NCI-H1436 treated with DMSO at 0.1 percent for 48 hours (cell line): ENCODE results near the gene NCDN.
"Not testable (repeated sequence)": the region's sequence is repeated elsewhere in the genome, so short reads cannot be mapped to it uniquely, and the experiment has no call there.

Experiments used
- DNase-seq: peaks from one replicate; lab custom pipeline; 2025; lab: John Stamatoyannopoulos, UW

NCDN gene

DNA sequence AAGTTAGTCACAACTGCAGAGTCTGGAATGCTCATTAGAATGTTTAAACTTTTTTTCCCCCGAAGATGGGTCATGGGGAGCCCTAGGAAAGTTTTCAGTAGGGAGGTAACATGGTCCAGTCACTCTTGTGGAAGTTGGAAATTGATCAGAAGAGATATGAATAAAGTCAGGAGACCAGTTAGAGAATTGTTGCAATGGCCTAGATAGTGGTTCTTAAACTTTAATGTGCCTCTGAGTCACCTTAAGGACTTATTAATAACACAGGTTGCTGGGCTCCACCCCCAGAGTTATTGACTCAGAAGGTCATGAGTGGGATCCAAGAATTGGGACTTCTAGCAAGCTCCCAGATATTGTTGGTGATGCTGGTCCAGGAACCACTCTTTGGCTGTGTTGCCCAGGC, 12.3 kb downstream of the NCDN start:
- DNase-seq, result no peak

DNA sequence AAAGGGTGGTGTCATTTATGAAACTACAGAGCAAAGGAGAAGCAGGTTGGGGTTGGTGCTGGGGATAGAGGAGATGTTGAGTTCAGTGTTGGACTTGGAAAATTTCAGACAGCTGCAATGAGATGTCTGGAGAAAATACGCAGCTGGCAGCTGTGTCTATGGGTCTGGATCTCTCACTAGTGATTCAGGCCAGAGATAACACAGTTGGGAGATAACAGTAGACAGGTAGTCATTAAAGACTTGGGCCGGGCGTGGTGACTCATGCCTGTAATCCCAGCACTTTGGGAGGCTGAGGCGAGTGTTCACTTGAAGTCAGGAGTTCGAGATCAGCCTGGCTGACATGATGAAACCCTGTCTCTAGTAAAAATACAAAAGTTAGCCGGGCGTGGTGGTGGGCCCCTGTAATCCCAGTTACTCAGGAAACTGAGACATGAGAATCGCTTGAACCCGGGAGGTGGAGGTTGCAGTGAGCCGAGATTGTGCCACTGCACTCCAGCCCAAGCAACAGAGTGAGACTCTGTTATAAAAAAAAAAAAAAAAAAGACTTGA, 13.1 kb downstream of the NCDN start:
- DNase-seq, result no peak

DNA sequence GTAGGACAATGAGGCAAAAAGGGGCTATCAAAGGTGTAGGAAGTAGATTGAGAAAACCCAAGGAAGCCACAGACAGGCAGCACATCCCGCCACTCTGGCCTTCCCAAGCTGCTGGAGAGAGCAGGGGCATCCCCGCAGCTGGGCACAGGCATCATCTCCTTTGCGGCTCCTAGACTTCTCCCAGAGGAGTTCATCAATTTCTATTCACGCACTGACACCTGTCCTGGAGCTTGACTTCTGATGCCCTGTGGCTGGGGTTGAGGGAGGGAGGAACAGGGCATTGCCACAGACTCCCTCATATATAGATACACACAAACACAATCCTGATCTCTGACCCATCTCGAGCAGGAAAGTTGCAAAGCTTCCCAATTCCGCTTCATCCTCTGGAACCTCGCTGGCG, 13.7 kb downstream of the NCDN start:
- DNase-seq, result no peak

DNA sequence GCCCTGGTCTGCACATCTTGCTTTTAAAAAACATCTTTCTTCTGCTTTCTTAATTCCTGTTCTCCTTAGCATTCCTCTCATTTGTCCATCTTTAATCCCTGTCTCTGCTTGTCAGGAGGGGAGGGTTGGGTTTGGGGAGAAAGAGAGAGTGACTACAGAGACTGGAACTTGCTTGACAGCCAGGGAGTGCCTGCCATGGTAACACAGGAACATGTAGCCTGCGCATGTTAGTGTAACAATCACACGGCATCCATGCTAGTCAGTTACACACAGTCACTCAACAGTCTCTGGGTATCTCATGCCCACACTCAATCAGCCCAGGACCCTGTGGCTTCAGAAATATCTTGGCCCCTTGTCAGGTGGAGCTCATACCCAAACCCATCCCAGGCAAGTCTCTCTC, 14.7 kb downstream of the NCDN start:
- no peak for DNase-seq

DNA sequence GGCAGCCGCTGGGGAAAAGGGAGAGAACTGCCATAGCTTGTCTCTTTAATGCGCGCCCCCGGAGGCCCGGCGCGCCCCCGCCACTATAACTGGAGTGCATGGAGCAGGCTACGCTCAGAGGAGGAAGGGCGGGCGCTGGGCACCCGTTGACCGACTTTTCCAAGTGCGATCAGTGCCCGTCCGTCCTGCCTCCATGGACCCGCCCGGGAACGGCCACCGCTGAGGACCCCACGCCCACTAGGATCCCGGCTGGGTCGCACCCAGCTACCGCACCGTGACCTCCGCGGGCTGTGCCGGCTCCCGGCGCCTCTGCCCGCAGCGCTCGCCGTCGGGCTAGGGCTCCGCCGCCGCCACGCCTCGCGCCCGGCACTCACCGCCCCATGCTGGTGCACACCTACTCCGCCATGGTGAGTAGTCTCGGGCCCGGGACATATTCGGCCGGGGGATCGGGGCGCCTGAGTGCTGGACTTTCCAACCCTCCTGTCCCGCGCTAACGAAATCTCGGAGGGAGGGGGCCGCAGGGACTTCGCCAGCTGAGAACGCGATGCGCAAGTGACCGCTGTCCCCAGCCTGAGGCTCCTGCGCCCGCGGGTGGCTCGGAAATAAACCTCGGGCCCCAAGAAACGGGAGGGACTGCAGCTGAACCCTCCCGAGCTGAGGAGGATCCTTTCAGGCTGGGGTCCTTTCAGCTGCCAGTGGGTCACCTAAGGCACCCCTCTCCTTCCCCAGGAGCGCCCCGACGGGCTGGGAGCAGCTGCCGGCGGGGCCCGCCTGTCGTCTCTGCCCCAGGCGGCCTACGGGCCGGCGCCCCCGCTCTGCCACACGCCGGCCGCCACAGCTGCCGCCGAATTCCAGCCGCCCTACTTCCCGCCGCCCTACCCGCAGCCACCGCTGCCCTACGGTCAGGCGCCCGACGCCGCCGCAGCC, 15.9 kb downstream of the NCDN start, which contains the start of gene TFAP2E:
TFAP2E (plus strand) TSS at position 117 of the 927 bp plus-strand sequence; CDS start at position 381, 264 bp downstream.
- no peak for DNase-seq

DNA sequence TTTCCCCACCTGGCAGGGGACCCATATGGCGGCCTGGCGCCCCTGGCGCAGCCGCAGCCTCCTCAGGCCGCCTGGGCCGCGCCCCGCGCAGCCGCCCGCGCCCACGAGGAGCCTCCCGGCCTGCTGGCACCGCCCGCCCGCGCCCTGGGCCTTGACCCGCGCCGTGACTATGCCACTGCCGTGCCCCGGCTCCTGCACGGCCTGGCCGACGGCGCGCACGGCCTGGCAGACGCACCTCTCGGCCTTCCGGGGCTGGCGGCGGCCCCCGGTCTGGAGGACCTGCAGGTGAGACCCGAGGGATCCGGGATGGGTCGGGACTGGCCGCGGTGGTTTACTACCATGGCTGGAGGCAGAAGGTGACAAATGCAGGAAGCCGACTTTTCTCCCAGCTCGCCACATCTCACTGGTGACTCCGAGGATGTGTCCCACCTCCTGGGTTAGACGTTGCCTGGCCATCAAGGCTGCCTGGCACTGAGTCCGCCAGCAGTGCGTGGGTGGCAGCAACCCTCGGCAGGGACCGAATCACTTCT, 16.6 kb downstream of the NCDN start:
- DNase-seq, result no peak

DNA sequence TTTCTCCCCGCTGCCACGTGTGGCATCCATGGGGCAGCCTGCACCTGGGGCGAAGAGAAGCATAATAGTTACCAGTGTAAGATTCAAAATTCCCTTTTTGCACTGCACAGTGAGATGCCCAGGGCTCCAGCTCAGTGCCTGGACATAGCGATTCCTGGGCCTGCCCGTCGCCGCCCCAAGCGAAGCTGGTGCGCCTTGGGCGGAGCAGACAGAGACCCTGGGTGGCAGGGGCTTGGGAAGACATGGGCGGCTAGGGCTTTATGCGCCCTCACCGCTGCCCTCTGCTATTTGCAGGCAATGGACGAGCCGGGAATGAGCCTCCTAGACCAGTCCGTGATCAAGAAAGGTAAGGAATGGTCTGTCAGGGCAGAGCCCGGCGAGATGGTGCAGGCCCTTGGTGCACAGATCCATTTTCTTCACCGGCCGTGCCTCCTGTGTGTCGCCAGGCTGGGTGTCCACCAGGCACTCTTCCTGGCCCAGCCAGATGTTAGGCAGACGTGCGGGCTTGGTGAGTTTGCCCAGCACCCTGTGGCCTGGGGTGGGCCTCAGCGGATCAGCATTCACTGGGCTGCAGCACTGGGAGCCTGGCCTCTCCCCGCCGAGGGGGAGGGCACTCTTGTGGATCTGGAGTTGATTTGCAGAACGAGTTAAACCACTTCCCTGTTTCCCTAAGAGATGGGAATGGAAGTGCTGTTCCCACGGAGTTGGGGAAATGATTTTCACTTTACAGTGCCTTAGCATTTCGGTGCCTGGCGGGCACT, 17.2 kb downstream of the NCDN start:
- DNase-seq, result no peak

DNA sequence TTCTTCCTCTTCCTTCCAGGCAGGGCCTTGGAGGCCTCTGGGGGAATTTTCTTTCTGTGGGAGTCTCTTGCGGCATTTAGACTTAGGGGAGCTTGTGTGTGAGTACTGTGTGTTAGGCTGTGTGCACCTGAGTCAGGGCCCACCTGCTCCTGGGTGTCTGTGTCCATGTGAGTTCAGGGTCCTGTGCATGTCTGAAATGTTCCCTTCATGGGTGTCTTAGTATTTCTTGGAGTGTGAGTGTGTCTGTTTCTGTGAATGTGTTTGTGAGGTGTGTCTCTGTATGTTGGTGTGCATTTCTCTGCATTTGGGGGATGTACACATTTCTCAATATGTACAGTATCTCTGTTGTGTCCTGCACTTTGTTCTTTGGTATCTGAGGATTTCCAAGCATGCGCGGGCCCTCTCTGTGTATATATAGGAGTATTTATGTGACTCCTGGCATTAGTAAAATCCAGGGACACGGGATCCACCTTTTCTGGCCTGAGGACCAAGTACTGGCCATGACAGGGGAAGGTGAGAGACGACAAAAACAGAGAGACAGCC, 17.9 kb downstream of the NCDN start:
- no peak for DNase-seq

DNA sequence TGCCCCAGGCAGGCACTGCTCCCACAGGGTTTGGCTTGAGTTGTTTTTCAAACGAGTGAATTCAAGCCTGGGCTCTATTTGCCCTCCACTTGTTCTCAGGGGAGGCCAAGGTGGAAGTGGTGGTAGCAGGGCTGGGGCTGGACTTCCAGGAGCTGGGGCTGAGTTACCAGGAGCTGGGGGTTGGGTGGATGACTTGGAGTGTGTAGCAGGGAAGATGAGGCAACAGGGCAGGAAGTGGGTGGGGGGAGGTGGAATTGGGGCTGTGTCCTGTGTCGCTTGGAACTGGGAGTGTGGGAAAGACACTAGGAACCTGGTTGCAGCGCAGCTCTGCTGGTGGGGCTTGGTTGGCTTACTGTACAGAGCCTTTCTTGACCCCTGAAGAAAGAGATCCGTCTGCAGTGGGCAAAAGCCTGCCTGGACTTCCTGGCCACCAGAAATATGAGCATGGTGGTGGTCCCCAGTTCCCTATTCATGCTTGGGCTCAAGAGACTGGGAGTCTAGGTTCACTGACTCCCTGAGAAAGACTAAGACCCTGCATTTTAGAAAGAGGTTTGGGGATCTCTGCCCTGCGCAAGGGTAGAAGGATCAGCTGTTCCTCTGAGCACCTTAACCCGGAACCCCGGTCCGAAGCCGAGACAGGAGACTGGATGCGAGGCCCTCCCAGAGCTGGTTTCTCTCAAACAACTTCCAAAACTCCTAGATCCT, 18.6 kb downstream of the NCDN start:
- DNase-seq, result no peak

DNA sequence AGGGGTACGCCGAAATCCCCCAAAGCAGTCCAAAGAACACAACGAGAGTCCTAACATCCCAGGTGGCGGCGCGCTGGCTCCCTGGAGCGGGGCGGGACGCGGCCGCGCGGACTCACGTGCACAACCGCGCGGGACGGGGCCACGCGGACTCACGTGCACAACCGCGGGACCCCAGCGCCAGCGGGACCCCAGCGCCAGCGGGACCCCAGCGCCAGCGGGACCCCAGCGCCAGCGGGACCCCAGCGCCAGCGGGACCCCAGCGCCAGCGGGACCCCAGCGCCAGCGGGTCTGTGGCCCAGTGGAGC, 19.1 kb downstream of the NCDN start:
- not testable (repeated sequence) for DNase-seq

DNA sequence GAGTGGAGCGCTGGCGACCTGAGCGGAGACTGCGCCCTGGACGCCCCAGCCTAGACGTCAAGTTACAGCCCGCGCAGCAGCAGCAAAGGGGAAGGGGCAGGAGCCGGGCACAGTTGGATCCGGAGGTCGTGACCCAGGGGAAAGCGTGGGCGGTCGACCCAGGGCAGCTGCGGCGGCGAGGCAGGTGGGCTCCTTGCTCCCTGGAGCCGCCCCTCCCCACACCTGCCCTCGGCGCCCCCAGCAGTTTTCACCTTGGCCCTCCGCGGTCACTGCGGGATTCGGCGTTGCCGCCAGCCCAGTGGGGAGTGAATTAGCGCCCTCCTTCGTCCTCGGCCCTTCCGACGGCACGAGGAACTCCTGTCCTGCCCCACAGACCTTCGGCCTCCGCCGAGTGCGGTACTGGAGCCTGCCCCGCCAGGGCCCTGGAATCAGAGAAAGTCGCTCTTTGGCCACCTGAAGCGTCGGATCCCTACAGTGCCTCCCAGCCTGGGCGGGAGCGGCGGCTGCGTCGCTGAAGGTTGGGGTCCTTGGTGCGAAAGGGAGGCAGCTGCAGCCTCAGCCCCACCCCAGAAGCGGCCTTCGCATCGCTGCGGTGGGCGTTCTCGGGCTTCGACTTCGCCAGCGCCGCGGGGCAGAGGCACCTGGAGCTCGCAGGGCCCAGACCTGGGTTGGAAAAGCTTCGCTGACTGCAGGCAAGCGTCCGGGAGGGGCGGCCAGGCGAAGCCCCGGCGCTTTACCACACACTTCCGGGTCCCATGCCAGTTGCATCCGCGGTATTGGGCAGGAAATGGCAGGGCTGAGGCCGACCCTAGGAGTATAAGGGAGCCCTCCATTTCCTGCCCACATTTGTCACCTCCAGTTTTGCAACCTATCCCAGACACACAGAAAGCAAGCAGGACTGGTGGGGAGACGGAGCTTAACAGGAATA, 19.7 kb downstream of the NCDN start:
- DNase-seq, result no peak

DNA sequence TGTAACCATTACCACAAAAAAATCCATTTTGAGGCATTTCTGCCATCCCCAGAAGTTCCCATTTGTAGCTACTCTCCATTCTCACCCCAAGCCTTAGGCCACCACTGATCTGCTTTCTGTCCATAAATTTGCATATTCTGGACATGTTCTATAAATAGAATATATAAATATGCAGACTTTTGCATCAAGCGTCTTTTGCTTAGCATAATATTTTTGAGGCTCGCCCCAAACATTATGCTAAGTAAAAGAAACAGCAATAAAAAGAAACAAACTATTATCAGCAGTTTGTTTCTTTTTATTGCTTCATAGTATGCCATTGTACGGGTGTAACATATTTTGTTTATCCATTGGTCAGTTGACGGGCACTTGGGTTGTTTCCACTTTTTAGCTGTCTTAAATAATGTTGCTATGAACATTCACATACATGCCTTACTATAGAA, 23.4 kb downstream of the NCDN start:
- no peak for DNase-seq

DNA sequence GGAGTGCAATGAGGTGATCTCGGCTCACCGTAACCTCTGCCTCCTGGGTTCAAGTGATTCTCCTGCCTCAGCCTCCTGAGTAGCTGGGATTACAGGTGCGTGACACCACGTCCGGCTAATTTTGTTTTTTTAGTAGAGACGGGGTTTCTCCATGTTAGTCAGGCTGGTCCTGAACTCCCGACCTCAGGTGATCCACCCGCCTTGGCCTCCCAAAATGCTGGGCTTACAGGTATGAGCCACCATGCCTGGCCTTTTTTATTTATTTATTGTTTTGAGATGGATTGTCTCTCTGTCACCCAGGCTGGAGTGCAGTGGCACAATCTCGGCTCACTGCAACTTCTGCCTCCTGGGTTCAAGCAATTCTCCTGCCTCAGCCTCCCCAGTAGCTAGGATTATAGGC, 24.0 kb downstream of the NCDN start:
- DNase-seq, result not testable (repeated sequence)

DNA sequence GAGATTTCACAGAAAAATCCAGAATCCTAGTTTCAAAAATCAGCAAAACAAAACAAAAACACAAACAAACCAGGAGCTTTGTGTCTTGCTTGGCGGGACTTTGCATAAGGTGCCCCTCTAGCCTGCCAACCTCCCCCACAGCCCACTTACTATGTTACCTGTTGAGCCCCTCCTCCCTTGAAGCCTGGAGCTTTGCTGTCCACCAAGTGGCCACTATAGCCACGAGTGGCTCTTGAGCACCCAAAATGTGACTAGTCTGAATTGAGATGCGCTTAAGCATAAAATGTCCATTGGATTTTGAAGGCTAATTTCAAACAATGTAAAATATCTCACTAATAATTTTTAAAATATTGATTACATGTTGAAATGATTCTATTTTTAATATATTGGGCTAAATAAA, 27.7 kb downstream of the NCDN start:
- DNase-seq, result no peak

DNA sequence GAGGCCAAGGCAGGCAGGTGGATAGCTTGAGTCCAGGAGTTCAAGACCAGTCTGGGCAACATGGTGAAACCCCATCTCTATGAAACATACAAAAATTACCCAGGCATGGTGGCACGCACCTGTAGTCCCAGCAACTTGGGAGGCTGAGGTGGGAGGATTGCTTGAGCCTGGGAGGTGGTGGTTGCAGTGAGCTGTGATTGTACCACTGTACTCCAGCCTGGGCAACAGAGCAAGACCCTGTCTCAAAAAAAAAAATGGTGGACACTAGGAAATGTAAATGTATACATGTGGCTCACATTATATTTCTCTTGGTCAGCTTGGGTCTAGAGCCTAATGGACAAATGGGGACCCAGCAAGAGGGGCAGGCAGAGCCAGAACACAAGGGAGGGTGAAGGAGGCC, 28.2 kb downstream of the NCDN start:
- not testable (repeated sequence) for DNase-seq

DNA sequence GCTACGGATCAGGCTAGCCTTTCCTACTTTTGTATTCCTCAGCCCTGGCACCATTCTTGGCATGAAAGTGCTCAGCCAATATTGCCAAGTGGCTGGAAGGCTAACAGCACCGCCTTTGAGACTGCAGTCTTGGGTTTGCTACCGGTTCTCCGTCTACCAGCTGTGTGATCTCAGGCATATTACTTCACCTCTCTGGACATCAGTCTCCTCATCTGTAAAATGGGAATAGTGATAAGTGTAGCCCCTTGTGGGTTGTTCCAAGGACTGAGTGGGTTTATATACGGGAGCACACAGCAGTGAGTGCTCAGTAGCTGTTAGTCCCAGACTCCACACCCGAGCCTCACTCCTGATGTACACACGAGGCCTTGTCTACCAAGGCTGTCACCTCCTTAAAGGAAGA, 29.2 kb downstream of the NCDN start:
- DNase-seq, result no peak

DNA sequence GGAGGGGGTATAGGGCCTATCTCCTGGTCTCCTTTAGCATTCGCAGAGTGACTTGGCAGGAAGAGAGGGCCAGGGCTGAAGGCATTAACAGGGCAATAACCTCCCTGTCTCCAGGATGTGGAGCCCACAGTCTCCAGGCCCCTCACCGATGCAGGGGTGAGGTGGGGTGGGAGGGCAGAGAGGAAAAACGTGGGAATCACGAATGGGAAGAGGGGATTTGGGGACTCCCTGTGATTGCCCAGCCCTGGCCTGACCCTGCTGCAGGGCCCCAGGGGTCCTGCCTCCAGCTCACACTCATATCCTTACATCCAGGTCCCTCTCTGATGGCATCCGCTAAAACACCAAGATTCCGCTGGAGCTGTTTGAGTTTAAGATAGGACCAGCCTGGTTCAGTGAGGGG, 30.1 kb downstream of the NCDN start:
- no peak for DNase-seq

DNA sequence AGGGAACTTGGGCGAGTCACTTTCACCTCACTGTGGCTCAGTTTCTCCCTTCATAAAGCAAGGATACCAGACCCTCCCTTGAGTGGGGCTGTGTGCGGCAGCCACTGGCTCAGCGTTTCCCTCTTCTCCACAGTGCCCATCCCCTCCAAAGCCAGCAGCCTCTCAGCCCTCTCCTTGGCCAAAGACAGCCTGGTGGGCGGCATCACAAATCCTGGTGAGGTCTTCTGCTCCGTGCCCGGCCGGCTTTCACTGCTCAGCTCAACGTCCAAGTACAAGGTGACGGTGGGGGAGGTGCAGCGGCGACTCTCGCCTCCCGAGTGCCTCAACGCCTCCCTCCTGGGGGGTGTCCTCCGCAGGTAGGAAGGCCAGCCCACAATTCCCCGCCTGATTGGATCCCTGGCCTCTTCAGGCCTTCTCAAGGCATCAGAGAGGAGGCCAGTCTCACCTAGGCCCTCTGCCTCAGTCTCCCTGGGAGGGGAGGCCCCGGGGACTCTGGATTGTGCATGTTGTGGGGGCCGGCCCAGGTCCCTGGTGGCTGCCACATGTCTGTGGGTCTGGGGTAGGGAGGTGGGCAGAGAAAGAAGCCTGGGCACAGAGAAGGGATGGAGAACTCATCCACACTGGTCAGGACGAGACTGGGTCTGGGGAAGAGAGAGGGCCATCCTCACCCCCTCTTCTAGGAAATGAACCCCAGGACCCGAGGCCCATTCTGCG, 30.8 kb downstream of the NCDN start:
- DNase-seq, result no peak

DNA sequence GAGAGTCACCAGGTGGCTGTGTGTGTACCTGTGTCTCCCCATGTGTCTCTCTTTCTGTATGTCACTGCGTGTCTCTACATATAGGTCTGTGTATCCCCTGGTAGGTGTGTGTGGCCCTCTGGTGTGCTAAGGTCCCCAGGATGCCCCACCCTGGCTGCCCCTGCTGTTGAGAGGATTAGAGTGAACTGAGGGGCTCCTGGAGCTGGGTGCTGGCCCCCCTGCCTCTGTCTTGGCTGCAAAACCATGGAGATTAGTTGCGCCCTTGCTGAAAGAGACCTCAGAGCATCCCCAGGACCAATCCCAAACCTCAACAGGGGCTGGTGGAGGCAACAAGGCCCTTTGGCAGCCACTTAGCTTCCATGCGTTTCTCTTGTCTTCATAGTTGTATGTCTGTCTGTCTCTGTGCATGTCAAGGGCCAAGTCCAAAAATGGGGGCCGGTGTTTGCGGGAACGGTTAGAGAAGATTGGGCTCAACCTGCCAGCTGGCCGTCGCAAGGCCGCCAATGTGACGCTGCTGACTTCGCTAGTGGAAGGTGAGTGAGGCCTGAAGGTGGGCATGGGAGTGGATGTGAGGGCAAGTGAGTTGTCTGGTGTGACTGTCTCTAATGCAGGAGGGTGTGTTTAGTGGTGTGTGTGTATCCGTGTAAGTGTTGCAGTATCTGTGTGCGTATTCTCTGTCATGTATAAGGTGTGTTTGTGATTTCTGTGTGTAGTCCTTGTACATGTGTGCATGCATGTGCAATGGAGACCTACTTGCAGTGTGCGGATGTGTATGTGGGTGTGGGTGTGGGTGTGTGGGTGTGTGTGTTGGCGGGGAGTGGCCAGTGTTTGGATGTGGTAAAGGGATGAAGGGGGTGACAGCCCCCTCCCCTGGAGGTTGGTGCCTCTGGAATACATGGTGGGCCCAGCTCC, 32.2 kb downstream of the NCDN start:
- DNase-seq, result no peak
